GM18951 (cell line): ENCODE measurements around the gene PRKAG2.

Experiments used
- POLR2A ChIP-seq: IDR thresholded peaks from 4 replicates; pipeline ENCODE4 v1.6.1; 2011; ENCODE audit warnings: mild to moderate bottlenecking; ENCODE audit not compliant: insufficient read length, insufficient read depth; ENCODE audit errors: extremely low read depth
- in situ Hi-C: fragments of 300-500 bp; cut with MboI; formaldehyde crosslinking; loops from one replicate; pipeline ENCODE4 v1.12.0; 2022; ENCODE audit warnings: low sequenced_read_pairs, mixed read lengths, inconsistent platforms; ENCODE audit not compliant: unreplicated experiment

Gene PRKAG2

DNA sequence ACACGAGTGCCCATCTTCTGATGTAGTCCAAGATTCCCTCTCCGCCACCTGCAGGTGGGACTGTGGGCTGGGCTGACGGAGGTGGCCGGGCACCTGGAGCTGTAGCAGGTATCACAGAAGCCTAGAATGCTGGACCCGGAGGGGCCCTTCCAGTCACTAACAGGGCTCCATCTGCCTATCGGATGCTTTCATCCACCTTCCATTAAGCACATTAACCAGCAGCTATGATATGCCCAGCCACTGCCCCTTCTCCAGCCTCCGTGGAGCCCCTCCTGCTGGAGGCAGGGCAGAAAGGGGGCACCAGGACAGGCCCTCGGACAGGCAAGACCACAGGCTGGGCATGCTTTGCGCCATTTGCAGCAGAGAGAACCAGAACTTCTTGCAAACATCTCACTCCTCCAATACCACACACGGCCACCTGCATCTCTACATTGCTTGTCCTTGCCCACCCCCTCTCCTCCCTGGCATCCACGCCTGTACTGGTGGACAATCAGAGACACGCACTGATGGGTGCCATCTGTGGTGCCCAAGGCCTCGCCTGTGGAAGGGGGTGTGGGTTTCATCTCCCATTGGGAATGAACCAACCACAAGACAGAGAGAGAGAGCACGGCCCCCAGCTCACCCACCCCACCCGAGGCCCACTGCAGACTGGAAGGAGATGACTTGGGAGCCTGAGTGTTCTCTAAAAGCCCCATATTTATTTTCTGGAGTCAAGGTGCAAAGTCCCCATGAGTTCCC is 16.8 kb downstream of the PRKAG2 start:
- in situ Hi-C loops = no loop called here
- no peak for TF ChIP-seq POLR2A

DNA sequence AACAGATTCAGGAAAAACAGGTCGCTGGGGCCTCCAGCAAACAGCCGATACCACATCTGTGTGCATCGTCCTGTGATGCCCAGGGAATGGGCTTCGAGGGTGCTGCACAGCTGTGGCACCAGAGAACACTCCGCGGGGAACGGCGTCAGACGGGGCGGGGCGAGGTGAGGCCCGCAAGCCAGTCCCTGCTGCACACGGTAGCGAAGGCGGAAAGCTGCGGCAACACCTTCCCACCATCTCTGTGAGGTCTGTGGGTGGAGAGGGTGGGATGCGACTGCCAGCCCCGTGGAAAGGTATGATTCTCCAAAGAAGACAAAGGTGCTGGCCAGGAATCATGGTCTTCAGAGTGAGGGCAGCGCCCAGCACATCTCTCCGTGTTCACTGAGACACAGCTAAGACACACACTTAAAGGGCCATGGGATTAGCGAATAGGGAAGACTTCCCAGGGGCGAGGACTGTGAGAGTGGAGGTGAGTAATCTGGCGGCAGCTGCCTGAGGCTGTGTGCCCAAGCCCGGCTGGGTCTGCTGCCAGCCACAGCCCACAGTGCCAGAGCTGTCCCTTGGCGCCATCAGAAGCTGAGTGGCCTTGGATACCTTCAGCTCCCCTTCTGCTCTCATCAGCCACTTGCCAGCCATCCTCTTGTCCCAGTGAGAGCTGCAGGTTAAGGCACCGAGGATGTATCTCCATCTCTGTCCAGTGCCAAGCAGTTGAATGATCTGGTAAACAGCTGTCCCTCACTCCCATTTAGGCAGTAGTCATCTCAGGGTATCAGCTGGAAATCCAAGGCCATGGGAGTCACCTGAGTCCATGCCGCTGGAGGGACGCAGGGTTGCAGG is 17.6 kb downstream of the PRKAG2 start:
- in situ Hi-C loops = no loop called here
- no peak for TF ChIP-seq POLR2A

DNA sequence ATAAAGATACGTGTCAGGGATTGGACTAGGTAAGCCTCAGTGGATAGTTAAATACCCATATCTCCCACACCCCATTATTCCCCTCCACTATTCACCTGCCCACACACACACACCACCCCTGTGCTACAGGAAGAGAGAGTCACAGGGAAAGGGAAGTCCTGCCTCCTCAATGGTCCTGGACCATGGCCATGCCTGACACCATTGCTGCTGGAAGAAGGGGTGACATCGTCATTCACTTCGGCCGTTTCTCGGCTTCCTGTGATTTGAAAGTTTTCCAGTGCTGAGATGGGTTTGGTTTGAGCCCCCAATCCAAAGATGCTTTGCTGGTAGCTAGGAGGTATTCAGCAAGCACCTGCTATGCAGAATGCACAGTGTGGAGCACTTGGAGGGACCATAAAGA is 18.5 kb downstream of the PRKAG2 start:
- in situ Hi-C loops = no loop called here

DNA sequence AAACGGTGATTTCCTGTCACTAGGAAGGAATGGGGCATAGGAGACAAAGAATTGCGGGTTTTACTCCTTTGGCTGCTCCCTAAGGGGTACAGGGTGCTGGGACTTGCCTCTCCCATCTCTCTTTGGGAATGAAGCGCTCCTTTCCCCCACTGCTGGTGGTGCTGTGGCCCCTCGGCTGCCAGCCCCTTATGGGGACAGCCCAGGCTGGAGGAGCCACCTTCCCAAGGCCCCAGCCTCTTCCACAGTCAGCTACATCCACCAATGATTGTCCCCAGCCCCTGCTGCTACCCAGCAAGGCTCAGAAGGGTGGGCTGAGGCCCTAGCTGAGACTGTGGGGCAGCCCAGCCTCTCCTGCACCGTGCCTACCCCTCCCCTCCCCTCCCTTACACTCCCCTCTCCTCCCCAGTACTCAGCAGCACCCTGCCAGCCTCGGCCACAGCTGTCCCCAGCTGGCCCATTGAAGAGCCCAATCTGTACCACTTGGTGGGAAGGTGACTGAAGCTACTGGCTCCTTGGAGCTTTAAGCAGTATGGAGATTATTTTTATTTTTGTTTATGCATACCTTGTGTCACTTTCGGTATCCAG is 19.0 kb downstream of the PRKAG2 start:
- no peak for TF ChIP-seq POLR2A
- in situ Hi-C loops = no loop called here

More for the DNA sequence above, 18.5 kb downstream of the PRKAG2 start:
- no peak for TF ChIP-seq POLR2A

DNA sequence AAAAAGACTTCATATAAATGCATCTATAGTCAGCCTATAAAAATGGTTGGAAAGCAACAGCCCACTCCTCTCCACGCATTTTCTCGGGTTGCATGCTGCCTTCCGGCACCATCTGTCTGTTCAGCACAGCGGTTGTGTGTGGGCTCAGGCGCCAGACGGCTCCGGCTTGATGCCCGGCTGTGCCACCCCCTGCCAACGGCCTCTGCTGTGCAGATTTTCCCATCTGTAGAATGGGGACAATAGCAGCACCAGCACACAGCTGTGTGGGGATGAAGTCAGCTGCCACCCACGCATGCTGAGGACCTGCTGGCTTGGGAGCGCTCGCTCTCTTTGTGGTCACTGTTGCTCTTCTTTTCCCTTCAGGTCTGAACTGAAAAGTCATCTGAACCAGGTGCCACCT is 19.5 kb downstream of the PRKAG2 start:
- no peak for TF ChIP-seq POLR2A
- in situ Hi-C loops = no loop called here

DNA sequence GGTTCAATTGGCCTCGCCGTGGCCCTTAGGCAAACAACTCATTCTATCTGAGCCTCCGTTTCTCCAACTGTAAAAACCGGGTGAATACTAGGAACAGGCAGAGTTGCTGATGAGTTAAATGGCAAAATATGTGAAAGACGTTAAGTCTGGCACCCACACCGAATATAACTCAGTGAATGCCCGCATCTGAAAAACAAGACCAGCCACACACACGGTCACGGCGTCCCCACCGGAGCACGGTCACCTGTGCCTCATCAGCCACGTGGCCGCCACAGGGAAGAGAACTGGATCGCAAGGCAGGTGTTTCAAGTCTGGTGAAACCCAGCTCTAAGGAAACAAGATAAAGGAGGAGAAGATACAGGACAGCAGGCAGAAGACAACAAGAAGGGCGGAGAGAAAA is 20.4 kb downstream of the PRKAG2 start:
- TF ChIP-seq POLR2A = no peak
- in situ Hi-C loops = no loop called here

DNA sequence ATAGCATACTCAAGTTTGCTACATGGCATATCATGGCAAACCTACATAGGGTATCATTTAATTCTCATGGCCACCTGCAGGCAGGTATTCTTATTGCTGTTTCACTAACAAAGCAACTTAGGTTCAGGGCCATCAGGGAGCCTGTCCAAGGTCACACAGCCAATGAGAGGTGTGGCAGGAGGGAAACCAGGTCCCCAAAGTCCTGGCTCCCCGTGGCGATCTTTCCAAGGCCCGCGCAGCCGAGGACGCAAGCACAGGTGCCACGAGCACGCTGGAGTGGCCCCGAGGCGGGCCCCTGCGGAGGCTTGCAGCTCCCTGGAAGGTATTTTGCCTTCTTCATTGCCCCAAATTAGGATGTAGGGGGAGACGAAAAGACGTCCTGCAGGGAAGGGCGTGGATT is 20.8 kb downstream of the PRKAG2 start:
- TF ChIP-seq POLR2A = no peak
- in situ Hi-C loops = no loop called here

DNA sequence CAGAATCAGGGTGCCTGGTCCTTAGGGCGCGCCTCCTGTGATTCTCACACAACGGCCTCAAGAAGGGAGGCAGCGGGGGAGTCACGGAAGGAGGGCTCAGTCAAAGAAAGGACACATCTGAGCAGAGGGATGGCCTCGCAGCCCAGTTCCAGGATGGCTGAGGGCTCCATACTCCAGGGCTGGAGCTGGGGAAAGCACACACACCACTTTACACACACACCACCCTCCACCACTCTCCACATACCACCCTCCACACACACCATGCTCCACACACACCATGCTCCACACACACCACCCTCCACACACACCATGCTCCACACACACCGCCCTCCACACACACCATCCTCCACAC is 22.2 kb downstream of the PRKAG2 start:
- no peak for TF ChIP-seq POLR2A
- in situ Hi-C loops = no loop called here

DNA sequence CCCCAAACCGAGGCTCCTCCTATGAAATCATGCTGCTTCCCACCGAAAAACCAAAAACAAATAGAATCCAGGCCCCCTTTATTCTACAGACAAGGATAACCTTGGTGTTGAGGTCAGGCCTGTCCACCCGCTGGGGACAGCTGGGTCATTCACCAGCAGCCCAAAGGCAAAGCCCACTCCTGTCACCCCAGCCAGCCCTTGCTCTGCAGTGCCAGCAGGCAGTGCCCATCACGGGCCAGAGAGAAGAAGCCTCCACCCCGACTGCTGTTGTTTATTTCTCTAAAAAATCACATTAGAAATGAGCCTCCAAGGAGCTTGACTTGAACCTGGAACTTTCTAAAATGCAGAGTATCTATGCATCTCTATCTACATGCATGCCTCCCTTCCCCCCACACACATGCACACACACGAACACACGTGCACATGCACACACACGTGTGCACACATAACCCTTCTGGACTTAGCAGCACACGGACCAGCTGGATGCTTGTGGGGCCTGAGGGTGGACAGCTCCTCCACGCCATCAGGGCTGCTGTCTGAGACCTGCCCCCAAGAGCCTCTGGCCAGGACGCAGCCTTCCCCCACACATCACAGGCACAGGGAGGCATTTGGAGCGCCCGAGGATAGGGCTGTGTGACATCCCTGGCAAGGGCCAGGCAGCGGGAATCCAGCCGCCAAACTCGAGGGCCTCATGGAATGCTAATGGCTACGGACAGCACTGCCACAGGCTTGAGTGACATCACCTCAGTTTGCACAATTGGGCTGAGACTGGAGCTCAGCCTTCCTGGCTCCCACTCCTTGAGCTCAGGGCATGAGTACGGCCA is 22.8 kb downstream of the PRKAG2 start:
- in situ Hi-C loops = no loop called here
- TF ChIP-seq POLR2A = no peak

DNA sequence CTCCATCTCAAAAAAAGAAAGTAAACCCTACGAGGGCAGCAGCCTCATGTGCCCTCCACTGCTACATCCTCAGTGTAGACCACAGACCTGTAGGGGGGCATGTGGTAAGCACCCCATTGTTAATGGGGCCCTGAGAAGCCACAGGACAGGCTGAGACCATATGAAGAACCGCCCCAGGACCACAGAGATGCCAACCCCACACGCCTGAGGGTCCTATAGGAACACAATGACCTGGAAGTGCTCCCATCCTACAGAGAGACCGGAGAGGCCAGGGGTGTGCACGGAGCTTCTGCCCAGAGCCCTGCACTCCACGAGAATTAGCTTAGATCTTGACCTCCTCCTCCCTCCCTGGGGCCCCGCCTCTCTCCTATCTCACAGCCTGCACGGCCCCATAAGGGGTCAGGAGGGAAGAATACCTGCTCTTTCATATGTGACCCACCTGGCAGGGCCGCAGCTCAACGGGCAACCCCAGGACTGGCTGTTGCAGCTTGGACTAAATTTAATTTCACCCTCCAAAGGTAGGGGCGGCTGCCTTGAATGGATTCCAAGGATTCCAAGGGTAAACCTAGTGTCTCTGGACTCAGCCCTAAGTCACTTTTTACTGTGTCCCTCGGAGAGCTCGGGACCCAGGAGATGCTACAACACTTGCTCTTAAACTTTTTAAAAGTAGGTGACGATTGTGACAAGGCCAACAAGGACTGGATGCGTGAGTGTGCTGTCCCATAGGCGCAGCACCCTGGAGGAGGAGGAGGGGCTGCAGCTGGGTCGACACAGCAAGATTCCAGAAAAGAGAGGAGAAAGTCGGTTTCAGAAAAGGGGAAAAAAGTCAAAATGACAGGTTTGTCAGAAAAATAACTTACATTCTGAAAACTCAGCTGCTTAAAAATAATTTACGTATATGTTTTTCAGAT is 24.2 kb downstream of the PRKAG2 start:
- in situ Hi-C loops = no loop called here
- TF ChIP-seq POLR2A = no peak

DNA sequence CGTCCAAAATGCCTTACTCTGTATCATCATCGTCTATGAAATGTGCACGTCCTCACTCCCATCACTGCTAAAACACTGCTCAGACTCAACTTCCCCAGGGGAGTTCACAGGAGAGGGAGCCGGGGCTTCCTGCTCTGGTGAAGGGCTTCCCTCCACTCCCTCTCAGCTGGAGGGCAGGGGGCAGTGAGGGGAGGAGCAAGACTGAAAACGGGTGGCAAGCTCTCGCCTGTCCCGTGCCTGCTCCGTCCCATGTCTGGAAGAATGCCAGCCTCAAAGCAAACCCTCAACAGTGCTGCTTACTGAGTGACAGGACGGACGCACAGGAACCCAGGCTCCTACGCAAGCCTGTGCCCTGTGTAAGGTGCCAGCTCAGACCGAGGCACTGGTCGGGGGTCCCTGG is 25.1 kb downstream of the PRKAG2 start:
- no peak for TF ChIP-seq POLR2A
- in situ Hi-C loops = no loop called here

DNA sequence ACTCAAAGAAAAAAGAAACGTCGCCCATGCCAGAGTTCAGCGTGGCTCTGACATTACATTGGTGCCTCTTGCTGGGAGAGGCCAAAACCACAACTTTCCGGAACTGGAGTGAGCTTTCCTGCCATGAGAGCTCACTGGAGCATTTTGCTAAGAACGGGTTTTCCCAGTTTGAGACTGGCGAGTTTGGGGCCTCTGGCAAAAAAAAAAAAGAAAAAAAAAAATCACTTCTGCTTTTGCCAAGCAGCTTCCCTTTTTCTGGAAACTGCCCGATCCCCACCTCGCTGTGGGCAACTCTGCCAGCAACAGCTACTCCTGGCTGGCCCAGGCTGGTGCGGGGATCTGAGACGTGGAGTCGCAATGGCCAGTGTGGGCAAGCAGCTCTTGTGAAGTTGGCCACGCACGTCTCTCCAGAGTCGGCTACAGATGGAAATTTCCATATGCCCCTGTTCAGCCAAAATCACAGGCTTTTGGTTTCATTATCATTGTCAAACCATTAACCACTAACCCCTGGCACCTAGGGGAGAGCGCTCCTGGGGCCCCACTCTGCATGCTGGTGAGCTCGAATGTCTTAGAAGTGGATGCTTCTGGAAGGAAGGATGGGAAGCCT is 25.7 kb downstream of the PRKAG2 start:
- TF ChIP-seq POLR2A = no peak
- in situ Hi-C loops = no loop called here
